ENCODE measurements around the gene FGFBP3. TPM values are rescaled to one million over a fixed set of nuclear protein-coding genes. Genes with fewer than 3 reads are reported as not detected.
A peak's percentile ranks its signal among the peaks of the same experiment; 100 is the strongest.

FGFBP3 gene
- total and polyA plus RNA-seq, 2 of the 4 experiments (the other 2 are of a cell fraction) = under 0.01 to 0.36 TPM

DNA sequence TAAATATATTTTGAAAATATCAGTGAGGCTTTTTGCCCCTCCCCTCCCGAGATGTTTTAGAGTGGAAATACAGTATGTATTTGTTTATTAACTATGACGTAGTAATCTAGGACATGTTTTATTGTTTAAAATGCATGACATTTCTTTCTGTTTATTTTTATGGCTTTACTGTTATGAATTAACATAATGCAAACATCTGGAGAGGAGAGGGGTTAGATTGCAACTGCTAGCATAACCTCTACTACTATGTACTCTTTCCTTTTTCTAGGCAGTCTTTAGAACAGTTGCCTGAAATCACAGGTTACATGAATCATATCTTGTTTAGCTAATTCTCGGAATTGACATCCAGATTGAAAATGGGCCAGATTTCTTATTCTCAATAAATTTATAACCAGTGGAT, 21.7 kb upstream of the FGFBP3 start:
- H4K20me1 ChIP-seq (ENCODE audit: insufficient read depth, low read length) = peaks cover 47% of the 10 kb centered on the region
- DNase-seq = peak; percentile 40
- no CpG with 5 or more reads among the region's 3 CpGs for WGBS, 2 experiments (ENCODE audit: extremely low coverage in 2 of 2, insufficient read length in 1 of 2)

More for the DNA sequence above, 21.7 kb upstream of the FGFBP3 start:
- Histone ChIP-seq H2BK120ac (ENCODE audit: low read depth, low read length) (no peak overlapping the region), H4K91ac (ENCODE audit: insufficient read depth, low read depth, low read length) (no peak overlapping the region), H2AK9ac (replicated peaks; ENCODE audit: low read depth, low read length, poor library complexity) (no peak overlapping the region), H3K14ac (replicated peaks; ENCODE audit: low read depth, low read length) (no peak overlapping the region), H3K4me1 (ENCODE audit: control insufficient read depth, insufficient read depth, low read length) (peaks cover 9% of the 10 kb centered on the region), H2AK5ac (ENCODE audit: low read depth, low read length) (no peak overlapping the region), H2BK20ac (ENCODE audit: low read depth, low read length) (no peak overlapping the region), H3K27ac (ENCODE audit: insufficient read depth, low read length) (no peak overlapping the region), H3K4ac (ENCODE audit: low read depth, low read length) (no peak overlapping the region), H2BK5ac (ENCODE audit: low read depth, low read length, poor library complexity, severe bottlenecking) (no peak overlapping the region), H3K79me1 (ENCODE audit: low read depth in 1 of 2, low read length in 2 of 2) (peaks cover 29 to 70% of the 10 kb centered on the region in 2 experiments), H3K9ac (ENCODE audit: low read depth, low read length) (no peak overlapping the region), H2BK15ac (ENCODE audit: low read depth, low read length) (no peak overlapping the region), H4K8ac (ENCODE audit: low read depth in 2 of 2, low read length in 2 of 2) (no peak overlapping the region), H3K4me2 (ENCODE audit: low read depth, low read length) (no peak overlapping the region; the same call in 1 of the 2 replicates), H3K4me3 (ENCODE audit: insufficient read depth, low read depth, low read length) (no peak overlapping the region), H2AFZ (replicated peaks; ENCODE audit: low read length, poor library complexity) (no peak overlapping the region), H3K9me1 (ENCODE audit: insufficient read depth, low read length) (peaks cover 15% of the 10 kb centered on the region), H3K18ac (ENCODE audit: low read depth, low read length) (no peak overlapping the region), H3K9me3 (ENCODE audit: control insufficient read depth, insufficient read depth, low read length) (no peaks in the 10 kb centered on the region), H3K23ac (ENCODE audit: low read depth, low read length) (no peak overlapping the region), H3K36me3 (ENCODE audit: control insufficient read depth, insufficient read depth, low read length) (peaks cover 8% of the 10 kb centered on the region), H3K27me3 (ENCODE audit: control insufficient read depth, insufficient read depth, low read length) (no peaks in the 10 kb centered on the region), H4K5ac (ENCODE audit: low read depth, low read length) (no peak overlapping the region), H3K56ac (ENCODE audit: extremely low read depth, insufficient read depth, low read length) (no peak overlapping the region)
- TF ChIP-seq CHD1 (IDR thresholded peaks at IDR 0.05; ENCODE audit: low read depth, low read length) = no peak
- no peak for TF ChIP-seq CEBPB (IDR thresholded peaks at IDR 0.05; ENCODE audit: low read depth, low read length)
- TF ChIP-seq MAFK (IDR thresholded peaks at IDR 0.05; ENCODE audit: low read depth, low read length) = no peak
- TF ChIP-seq BHLHE40 (IDR thresholded peaks at IDR 0.05; ENCODE audit: low read depth, low read length) = no peak
- no peak for TF ChIP-seq MAZ (IDR thresholded peaks at IDR 0.05; ENCODE audit: borderline replicate concordance, low read depth, low read length)
- TF ChIP-seq MXI1 (IDR thresholded peaks at IDR 0.05; ENCODE audit: borderline replicate concordance, low read depth, low read length) = no peak
- TF ChIP-seq RCOR1 (IDR thresholded peaks at IDR 0.05; ENCODE audit: insufficient replicate concordance, low read length) = no peak
- TF ChIP-seq POLR2A (IDR thresholded peaks at IDR 0.05; ENCODE audit: low read depth, low read length) = no peak
- TF ChIP-seq, protein P1, sequence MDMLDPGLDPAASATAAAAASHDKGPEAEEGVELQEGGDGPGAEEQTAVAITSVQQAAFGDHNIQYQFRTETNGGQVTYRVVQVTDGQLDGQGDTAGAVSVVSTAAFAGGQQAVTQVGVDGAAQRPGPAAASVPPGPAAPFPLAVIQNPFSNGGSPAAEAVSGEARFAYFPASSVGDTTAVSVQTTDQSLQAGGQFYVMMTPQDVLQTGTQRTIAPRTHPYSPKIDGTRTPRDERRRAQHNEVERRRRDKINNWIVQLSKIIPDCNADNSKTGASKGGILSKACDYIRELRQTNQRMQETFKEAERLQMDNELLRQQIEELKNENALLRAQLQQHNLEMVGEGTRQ (IDR thresholded peaks at IDR 0.05; ENCODE audit: low read depth, low read length) = no peak
- TF ChIP-seq RAD21 (IDR thresholded peaks at IDR 0.05; ENCODE audit: low read length) = no peak
- TF ChIP-seq, protein P2, sequence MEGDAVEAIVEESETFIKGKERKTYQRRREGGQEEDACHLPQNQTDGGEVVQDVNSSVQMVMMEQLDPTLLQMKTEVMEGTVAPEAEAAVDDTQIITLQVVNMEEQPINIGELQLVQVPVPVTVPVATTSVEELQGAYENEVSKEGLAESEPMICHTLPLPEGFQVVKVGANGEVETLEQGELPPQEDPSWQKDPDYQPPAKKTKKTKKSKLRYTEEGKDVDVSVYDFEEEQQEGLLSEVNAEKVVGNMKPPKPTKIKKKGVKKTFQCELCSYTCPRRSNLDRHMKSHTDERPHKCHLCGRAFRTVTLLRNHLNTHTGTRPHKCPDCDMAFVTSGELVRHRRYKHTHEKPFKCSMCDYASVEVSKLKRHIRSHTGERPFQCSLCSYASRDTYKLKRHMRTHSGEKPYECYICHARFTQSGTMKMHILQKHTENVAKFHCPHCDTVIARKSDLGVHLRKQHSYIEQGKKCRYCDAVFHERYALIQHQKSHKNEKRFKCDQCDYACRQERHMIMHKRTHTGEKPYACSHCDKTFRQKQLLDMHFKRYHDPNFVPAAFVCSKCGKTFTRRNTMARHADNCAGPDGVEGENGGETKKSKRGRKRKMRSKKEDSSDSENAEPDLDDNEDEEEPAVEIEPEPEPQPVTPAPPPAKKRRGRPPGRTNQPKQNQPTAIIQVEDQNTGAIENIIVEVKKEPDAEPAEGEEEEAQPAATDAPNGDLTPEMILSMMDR (conservative IDR thresholded peaks at IDR 0.05; ENCODE audit: low read depth, low read length) = no peak
- no peak for TF ChIP-seq ELK1 (IDR thresholded peaks at IDR 0.05; ENCODE audit: borderline replicate concordance, low read depth, low read length)
- TF ChIP-seq RFX5 (IDR thresholded peaks at IDR 0.05; ENCODE audit: low read depth, low read length) = no peak
- no peak for TF ChIP-seq NFE2L2 (IDR thresholded peaks at IDR 0.05; ENCODE audit: low read depth, low read length)
- no peak for TF ChIP-seq FOS (IDR thresholded peaks at IDR 0.05; ENCODE audit: low read depth, low read length)
- TF ChIP-seq SMC3 (IDR thresholded peaks at IDR 0.05; ENCODE audit: low read depth, low read length) = no peak
- in situ Hi-C loops (cut with MboI; ENCODE audit: low sequenced_read_pairs) (no loop called here), intact Hi-C loops (cut with micrococcal nuclease) (no loop called here), dilution Hi-C loops (cut with HindIII; ENCODE audit: low sequenced_read_pairs, unreplicated experiment) (no loop called here)
- ChIA-PET POLR2A (ENCODE audit: unreplicated experiment) (no interaction called here), CTCF (no interaction called here)
- ATAC-seq (ENCODE audit: low read depth) = peak; percentile 75
- no TSS peak for BruUV-seq (replicated peaks)

All from IMR-90 (cell line).